ENCODE results near the gene ACACA. TPM values are rescaled to one million over a fixed set of nuclear protein-coding genes. Genes with fewer than 3 reads are reported as not detected.

The ACACA gene
- total and polyA plus RNA-seq, 2 experiments from 2014 or later, result 59.6 to 164 TPM

DNA sequence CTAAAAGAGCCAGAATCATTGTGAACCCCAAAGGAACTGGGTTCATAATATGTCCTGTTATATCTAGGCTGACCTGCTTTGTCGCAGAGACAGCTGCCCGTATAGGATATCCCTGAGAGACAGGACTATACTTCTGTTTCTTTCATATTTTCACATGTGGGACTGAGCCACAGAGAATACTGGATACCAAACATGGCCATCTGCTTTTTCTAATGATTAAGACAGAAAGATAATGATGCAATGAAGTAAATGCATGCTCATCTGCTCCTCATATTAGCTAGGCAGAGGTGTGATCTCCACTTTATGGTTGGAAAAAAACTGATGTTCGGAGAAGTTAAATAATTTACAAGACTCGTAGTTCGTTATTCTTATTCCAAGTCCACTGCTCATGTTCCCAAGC is 297.5 kb downstream of the ACACA start (continued):
- TF ChIP-seq CTCF (conservative IDR thresholded peaks at IDR 0.05; ENCODE audit: low read depth in 2 of 2) (no peak), JUNB (IDR thresholded peaks at IDR 0.05; ENCODE audit: unreplicated experiment) (no peak), STAT1 (IDR thresholded peaks at IDR 0.05; ENCODE audit: unreplicated experiment) (no peak), EZH2 (IDR thresholded peaks at IDR 0.05; ENCODE audit: low read depth, unreplicated experiment) (no peak)

DNA sequence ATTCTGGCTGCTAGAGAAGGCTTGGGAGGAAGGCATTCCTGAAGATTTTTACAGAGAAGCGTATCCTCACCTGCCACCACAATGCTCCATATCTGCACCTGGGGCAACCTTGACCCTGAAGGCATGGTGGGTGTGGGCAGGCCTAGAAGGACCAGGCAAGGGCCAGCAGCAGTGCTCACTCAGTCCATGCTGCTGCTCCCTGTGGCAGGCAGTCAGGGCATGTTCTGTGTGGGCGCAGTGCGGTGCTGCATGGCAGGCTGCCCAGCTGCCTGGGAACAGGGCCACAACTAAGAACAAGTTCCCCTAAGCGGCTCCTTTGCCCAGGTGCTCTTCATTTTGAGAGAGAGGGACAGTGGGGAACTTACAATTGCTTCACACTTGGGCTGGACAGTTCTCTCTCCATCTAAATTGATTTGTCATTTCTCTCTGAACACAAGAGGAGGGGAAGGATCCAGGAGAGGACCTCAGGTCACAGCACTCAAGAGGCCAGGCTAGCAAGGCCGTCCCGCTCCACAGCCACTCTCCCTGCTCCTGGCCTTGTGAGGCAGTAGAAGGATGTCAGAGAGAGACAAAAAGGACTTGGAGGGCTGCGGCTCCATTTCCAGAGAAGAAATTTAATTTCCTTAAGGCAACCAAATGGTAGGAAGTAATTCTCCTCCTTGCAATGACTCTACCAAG is 299.1 kb downstream of the ACACA start:
- Histone ChIP-seq H3K9me2 (ENCODE audit: insufficient read depth) (no peaks in the 10 kb centered on the region), H3K27ac (ENCODE audit: low read depth) (peak overlapping the region; percentile 45), H3K79me2 (replicated peaks; ENCODE audit: insufficient read depth) (no peaks in the 10 kb centered on the region), H3K27me3 (ENCODE audit: insufficient read depth) (no peaks in the 10 kb centered on the region), H3K4me2 (peak overlapping the region; percentile 39; the same call in 1 of the 2 replicates), H3K4me1 (ENCODE audit: insufficient read depth) (peaks cover 37% of the 10 kb centered on the region), H3K4me3 (no peak overlapping the region), H3F3A (replicated peaks; ENCODE audit: low read depth) (peaks cover 19% of the 10 kb centered on the region), H3K36me3 (ENCODE audit: insufficient read depth) (peaks cover 16% of the 10 kb centered on the region), H2AFZ (no peak overlapping the region), H4K20me1 (replicated peaks; ENCODE audit: insufficient read depth) (no peaks in the 10 kb centered on the region)
- H3K4me3 Mint-ChIP-seq, result no peak overlapping the region
- H3K9me3 Mint-ChIP-seq, result no peaks in the 10 kb centered on the region
- H3K27ac Mint-ChIP-seq, result peak overlapping the region; percentile 90
- peaks cover 41% of the 10 kb centered on the region for H3K36me3 Mint-ChIP-seq (ENCODE audit: low read depth)
- peaks cover 61% of the 10 kb centered on the region for H3K4me1 Mint-ChIP-seq
- DNase-seq (ENCODE audit: low spot score), result no peak
- peaks cover 5% of the 10 kb centered on the region for H3K27me3 Mint-ChIP-seq (ENCODE audit: insufficient read depth, low read depth, poor library complexity)
- peak; percentile 34 for ATAC-seq
- no peak for TF ChIP-seq ZNF331 (CRISPR knock-in tag; IDR thresholded peaks at IDR 0.05; ENCODE audit: low read depth)
- TF ChIP-seq STAT1 (IDR thresholded peaks at IDR 0.05; ENCODE audit: unreplicated experiment), result no peak
- no peak for TF ChIP-seq NANOG (IDR thresholded peaks at IDR 0.05; ENCODE audit: borderline replicate concordance)
- TF ChIP-seq, protein P1, sequence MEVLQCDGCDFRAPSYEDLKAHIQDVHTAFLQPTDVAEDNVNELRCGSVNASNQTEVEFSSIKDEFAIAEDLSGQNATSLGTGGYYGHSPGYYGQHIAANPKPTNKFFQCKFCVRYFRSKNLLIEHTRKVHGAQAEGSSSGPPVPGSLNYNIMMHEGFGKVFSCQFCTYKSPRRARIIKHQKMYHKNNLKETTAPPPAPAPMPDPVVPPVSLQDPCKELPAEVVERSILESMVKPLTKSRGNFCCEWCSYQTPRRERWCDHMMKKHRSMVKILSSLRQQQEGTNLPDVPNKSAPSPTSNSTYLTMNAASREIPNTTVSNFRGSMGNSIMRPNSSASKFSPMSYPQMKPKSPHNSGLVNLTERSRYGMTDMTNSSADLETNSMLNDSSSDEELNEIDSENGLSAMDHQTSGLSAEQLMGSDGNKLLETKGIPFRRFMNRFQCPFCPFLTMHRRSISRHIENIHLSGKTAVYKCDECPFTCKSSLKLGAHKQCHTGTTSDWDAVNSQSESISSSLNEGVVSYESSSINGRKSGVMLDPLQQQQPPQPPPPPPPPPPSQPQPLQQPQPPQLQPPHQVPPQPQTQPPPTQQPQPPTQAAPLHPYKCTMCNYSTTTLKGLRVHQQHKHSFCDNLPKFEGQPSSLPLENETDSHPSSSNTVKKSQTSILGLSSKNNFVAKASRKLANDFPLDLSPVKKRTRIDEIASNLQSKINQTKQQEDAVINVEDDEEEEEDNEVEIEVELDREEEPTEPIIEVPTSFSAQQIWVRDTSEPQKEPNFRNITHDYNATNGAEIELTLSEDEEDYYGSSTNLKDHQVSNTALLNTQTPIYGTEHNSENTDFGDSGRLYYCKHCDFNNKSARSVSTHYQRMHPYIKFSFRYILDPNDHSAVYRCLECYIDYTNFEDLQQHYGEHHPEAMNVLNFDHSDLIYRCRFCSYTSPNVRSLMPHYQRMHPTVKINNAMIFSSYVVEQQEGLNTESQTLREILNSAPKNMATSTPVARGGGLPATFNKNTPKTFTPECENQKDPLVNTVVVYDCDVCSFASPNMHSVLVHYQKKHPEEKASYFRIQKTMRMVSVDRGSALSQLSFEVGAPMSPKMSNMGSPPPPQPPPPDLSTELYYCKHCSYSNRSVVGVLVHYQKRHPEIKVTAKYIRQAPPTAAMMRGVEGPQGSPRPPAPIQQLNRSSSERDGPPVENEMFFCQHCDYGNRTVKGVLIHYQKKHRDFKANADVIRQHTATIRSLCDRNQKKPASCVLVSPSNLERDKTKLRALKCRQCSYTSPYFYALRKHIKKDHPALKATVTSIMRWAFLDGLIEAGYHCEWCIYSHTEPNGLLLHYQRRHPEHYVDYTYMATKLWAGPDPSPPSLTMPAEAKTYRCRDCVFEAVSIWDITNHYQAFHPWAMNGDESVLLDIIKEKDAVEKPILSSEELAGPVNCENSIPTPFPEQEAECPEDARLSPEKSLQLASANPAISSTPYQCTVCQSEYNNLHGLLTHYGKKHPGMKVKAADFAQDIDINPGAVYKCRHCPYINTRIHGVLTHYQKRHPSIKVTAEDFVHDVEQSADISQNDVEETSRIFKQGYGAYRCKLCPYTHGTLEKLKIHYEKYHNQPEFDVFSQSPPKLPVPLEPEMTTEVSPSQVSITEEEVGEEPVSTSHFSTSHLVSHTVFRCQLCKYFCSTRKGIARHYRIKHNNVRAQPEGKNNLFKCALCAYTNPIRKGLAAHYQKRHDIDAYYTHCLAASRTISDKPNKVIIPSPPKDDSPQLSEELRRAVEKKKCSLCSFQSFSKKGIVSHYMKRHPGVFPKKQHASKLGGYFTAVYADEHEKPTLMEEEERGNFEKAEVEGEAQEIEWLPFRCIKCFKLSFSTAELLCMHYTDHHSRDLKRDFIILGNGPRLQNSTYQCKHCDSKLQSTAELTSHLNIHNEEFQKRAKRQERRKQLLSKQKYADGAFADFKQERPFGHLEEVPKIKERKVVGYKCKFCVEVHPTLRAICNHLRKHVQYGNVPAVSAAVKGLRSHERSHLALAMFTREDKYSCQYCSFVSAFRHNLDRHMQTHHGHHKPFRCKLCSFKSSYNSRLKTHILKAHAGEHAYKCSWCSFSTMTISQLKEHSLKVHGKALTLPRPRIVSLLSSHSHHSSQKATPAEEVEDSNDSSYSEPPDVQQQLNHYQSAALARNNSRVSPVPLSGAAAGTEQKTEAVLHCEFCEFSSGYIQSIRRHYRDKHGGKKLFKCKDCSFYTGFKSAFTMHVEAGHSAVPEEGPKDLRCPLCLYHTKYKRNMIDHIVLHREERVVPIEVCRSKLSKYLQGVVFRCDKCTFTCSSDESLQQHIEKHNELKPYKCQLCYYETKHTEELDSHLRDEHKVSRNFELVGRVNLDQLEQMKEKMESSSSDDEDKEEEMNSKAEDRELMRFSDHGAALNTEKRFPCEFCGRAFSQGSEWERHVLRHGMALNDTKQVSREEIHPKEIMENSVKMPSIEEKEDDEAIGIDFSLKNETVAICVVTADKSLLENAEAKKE (CRISPR knock-in tag; IDR thresholded peaks at IDR 0.05), result no peak
- TF ChIP-seq JUNB (IDR thresholded peaks at IDR 0.05; ENCODE audit: unreplicated experiment), result no peak
- TF ChIP-seq ZNF114 (CRISPR knock-in tag; IDR thresholded peaks at IDR 0.05), result no peak
- TF ChIP-seq, protein P2, sequence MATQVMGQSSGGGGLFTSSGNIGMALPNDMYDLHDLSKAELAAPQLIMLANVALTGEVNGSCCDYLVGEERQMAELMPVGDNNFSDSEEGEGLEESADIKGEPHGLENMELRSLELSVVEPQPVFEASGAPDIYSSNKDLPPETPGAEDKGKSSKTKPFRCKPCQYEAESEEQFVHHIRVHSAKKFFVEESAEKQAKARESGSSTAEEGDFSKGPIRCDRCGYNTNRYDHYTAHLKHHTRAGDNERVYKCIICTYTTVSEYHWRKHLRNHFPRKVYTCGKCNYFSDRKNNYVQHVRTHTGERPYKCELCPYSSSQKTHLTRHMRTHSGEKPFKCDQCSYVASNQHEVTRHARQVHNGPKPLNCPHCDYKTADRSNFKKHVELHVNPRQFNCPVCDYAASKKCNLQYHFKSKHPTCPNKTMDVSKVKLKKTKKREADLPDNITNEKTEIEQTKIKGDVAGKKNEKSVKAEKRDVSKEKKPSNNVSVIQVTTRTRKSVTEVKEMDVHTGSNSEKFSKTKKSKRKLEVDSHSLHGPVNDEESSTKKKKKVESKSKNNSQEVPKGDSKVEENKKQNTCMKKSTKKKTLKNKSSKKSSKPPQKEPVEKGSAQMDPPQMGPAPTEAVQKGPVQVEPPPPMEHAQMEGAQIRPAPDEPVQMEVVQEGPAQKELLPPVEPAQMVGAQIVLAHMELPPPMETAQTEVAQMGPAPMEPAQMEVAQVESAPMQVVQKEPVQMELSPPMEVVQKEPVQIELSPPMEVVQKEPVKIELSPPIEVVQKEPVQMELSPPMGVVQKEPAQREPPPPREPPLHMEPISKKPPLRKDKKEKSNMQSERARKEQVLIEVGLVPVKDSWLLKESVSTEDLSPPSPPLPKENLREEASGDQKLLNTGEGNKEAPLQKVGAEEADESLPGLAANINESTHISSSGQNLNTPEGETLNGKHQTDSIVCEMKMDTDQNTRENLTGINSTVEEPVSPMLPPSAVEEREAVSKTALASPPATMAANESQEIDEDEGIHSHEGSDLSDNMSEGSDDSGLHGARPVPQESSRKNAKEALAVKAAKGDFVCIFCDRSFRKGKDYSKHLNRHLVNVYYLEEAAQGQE (IDR thresholded peaks at IDR 0.05; ENCODE audit: unreplicated experiment), result no peak
- no peak for TF ChIP-seq ETS1 (IDR thresholded peaks at IDR 0.05)
- TF ChIP-seq EZH2 (IDR thresholded peaks at IDR 0.05; ENCODE audit: low read depth, unreplicated experiment), result no peak
- TF ChIP-seq EZH2phosphoT487 (IDR thresholded peaks at IDR 0.05; ENCODE audit: unreplicated experiment), result no peak

All from GM23338 (cell line).